CD4-positive, alpha-beta T cell (primary cell): ENCODE measurements around the gene REXO1. TPM values are rescaled to one million over a fixed set of nuclear protein-coding genes. Genes with fewer than 3 reads are reported as not detected.
A peak's percentile ranks its signal among the peaks of the same experiment; 100 is the strongest.
"Not testable (repeated sequence)": the region's sequence is repeated elsewhere in the genome, so short reads cannot be mapped to it uniquely, and the experiment has no call there.

Experiments used
- ATAC-seq: fragments of 200-7000 bp; cut with Tn5 transposase; one replicate; pipeline ENCODE4 v1.10.0; 2022; ENCODE audit warnings: mild to moderate bottlenecking; ENCODE audit not compliant: poor library complexity
- CTCF ChIA-PET: fragments of 350-600 bp; sonication (Branson Sonifier 250); formaldehyde crosslinking; loops from one replicate; lab custom pipeline; 2021; ENCODE audit warnings: antibody characterized with exemption, inconsistent platforms; lab: Charles Lee
- POLR2A ChIA-PET: fragments of 350-600 bp; sonication (Branson Sonifier 250); formaldehyde crosslinking; loops from one replicate; lab custom pipeline; 2021; ENCODE audit warnings: antibody characterized with exemption, inconsistent platforms; lab: Charles Lee
- DNase-seq, 14 experiments: peaks; one replicate each; pipeline ENCODE4 v3.0.0-alpha.2; 2013 to 2020; ENCODE audit warnings: mixed read lengths in 2 of 14
- H3K27ac ChIP-seq, 2 donors: one replicate each; pipeline versions ENCODE4 v1.5.1 to v1.7.0; 2013; ENCODE audit warnings: low read length in 2 of 2, low read depth in 1 of 2, mild to moderate bottlenecking in 1 of 2
- H3K27me3 ChIP-seq, 2 experiments: 1 replicate in 1 of 2; 2 replicates in 1 of 2; pipeline versions ENCODE4 v1.6.1 to v1.7.0; 2013; ENCODE audit warnings: low read length in 2 of 2, control low read depth in 1 of 2, mild to moderate bottlenecking in 1 of 2, moderate library complexity in 1 of 2; ENCODE audit not compliant: insufficient read depth in 2 of 2, control insufficient read depth in 1 of 2
- H3K36me3 ChIP-seq: one replicate; pipeline ENCODE4 v1.6.1; 2013; ENCODE audit warnings: low read length, control low read depth; ENCODE audit not compliant: insufficient read depth
- H3K4me1 ChIP-seq: one replicate; pipeline ENCODE4 v1.6.1; 2013; ENCODE audit warnings: low read length, control low read depth; ENCODE audit not compliant: insufficient read depth
- H3K4me3 ChIP-seq: one replicate; pipeline ENCODE4 v1.5.1; 2013; ENCODE audit warnings: mild to moderate bottlenecking, low read length, moderate library complexity
- H3K9me3 ChIP-seq, 2 experiments: 1 replicate in 1 of 2; 2 replicates in 1 of 2; pipeline versions ENCODE4 v1.6.1 to v1.7.0; 2013; ENCODE audit warnings: low read length in 2 of 2, mild to moderate bottlenecking in 2 of 2, control low read depth in 1 of 2, moderate library complexity in 1 of 2; ENCODE audit not compliant: control insufficient read depth in 1 of 2, insufficient read depth in 1 of 2
- H3K27ac Mint-ChIP-seq: one replicate; pipeline ENCODE4 v1.8.0; 2020; ENCODE audit warnings: mixed read lengths
- H3K27me3 Mint-ChIP-seq: one replicate; pipeline ENCODE4 v1.8.0; 2021; ENCODE audit warnings: mixed read lengths
- H3K36me3 Mint-ChIP-seq: one replicate; pipeline ENCODE4 v1.8.0; 2021; ENCODE audit warnings: low read depth, mixed read lengths
- H3K4me1 Mint-ChIP-seq: one replicate; pipeline ENCODE4 v1.8.0; 2021; ENCODE audit warnings: low read depth, mixed read lengths
- H3K4me3 Mint-ChIP-seq: one replicate; pipeline ENCODE4 v1.8.0; 2020; ENCODE audit warnings: mild to moderate bottlenecking, mixed read lengths
- H3K9me3 Mint-ChIP-seq: one replicate; pipeline ENCODE4 v1.8.0; 2020; ENCODE audit warnings: mixed read lengths
- CTCF ChIP-seq: fragments of 200-600 bp; IDR thresholded peaks from one replicate; pipeline ENCODE4 v1.8.0; 2022; ENCODE audit warnings: antibody characterized with exemption, mild to moderate bottlenecking
- intact Hi-C, 2 experiments: fragments of 100-400 bp; cut with DNase I in 1 of 2; cut with micrococcal nuclease in 1 of 2; formaldehyde crosslinking; loops; one replicate each; pipeline versions ENCODE4 v1.15.1 to v1.9.0; 2023 to 2025; cut with DNase I, micrococcal nuclease
- total RNA-seq, 174 experiments: library from RNA in 2 of 174; stranded (reverse) in 2 of 174; gene quantifications; one replicate each; pipeline ENCODE4 v1.2.3 and lab custom pipeline; 2021 to 2026

REXO1 gene
- total RNA-seq, 2 experiments from 2014 or later, result 106 to 114 TPM

GRCh38 chr19:1875646-1876495, 27.6 kb upstream of the REXO1 start:
- ATAC-seq (peak; percentile 83), DNase-seq (peak; percentile 74 to 95 (median 83))
- no peak for TF ChIP-seq CTCF
- peaks cover 20% of the 10 kb centered on the region for H3K4me1 Mint-ChIP-seq
- H3K9me3 Mint-ChIP-seq, result no peaks in the 10 kb centered on the region
- H3K36me3 ChIP-seq, result peaks cover 34% of the 10 kb centered on the region
- no peaks in the 10 kb centered on the region for H3K9me3 ChIP-seq
- H3K27me3 Mint-ChIP-seq, result no peaks in the 10 kb centered on the region
- peak overlapping the region; percentile 91 for H3K27ac Mint-ChIP-seq
- peaks cover 47% of the 10 kb centered on the region for H3K4me1 ChIP-seq
- H3K36me3 Mint-ChIP-seq, result peaks cover 31% of the 10 kb centered on the region
- H3K4me3 ChIP-seq, result peak overlapping the region; percentile 98
- ChIA-PET POLR2A (interaction anchor here (0.7 to 3.4 kb wide), 18 partner anchors 8 to 209 kb away, joined by 3 to 41 read pairs (median 6); partner anchors contain the start of gene ABHD17A), CTCF (interaction anchor here (1.5 to 2.7 kb wide), 4 partner anchors 11 to 27 kb away, joined by 3 to 23 read pairs (median 4); no protein-coding TSS in a partner anchor)
- no peaks in the 10 kb centered on the region for H3K27me3 ChIP-seq
- intact Hi-C loops, result loop anchor here (1.0 to 2.0 kb wide), 3 partner anchors 9 to 29 kb away; partner anchors contain the start of genes ABHD17A (in 1 of the 2), ADAT3 (in 1 of the 2) and SCAMP4 (in 1 of the 2)
- H3K4me3 Mint-ChIP-seq, result peak overlapping the region; percentile 91
- peak overlapping the region; percentile 90 to 93 for H3K27ac ChIP-seq

GRCh38 chr19:1875265-1875645, 27.0 kb upstream of the REXO1 start:
- peaks cover 20% of the 10 kb centered on the region for H3K4me1 Mint-ChIP-seq
- H3K27me3 ChIP-seq, H3K27me3 Mint-ChIP-seq, ATAC-seq, H3K9me3 ChIP-seq, H3K9me3 Mint-ChIP-seq: not testable (repeated sequence)
- intact Hi-C loops, result loop anchor here (1.0 to 2.0 kb wide), 2 partner anchors 11 to 30 kb away; partner anchors contain the start of genes ADAT3 (in 1 of the 2) and SCAMP4 (in 1 of the 2)
- Histone ChIP-seq H3K36me3 (peaks cover 33% of the 10 kb centered on the region), H3K27ac (peak overlapping the region; percentile 90 to 93), H3K4me1 (peaks cover 41% of the 10 kb centered on the region), H3K4me3 (peak overlapping the region; percentile 98)
- POLR2A ChIA-PET, result interaction anchor here (0.6 to 3.4 kb wide), 10 partner anchors 9 to 1102 kb away, joined by 3 to 41 read pairs (median 4); partner anchors contain the start of genes ADAT3, SCAMP4 and TLE6
- peaks cover 31% of the 10 kb centered on the region for H3K36me3 Mint-ChIP-seq
- H3K4me3 Mint-ChIP-seq, result peak overlapping the region; percentile 91
- peak in 2 of 14 experiments; percentile 6 to 31 for DNase-seq
- CTCF ChIA-PET, result interaction anchor here (1.0 to 2.7 kb wide), 3 partner anchors 11 to 55 kb away, joined by 3 to 23 read pairs (median 3); no protein-coding TSS in a partner anchor
- H3K27ac Mint-ChIP-seq, result peak overlapping the region; percentile 91

GRCh38 chr19:1874554-1875185, 26.4 kb upstream of the REXO1 start:
- DNase-seq (peak in 5 of 14 experiments; percentile 26 to 76 (median 68)), ATAC-seq (peak; percentile 58)
- peak overlapping the region; percentile 98 for H3K4me3 ChIP-seq
- CTCF ChIA-PET, result interaction anchor here (0.8 to 2.7 kb wide), 4 partner anchors 10 to 56 kb away, joined by 3 to 23 read pairs (median 3); partner anchors contain the start of genes ADAT3 and SCAMP4
- Mint-ChIP-seq H3K4me3 (peak overlapping the region; percentile 91), H3K4me1 (peaks cover 20% of the 10 kb centered on the region), H3K27ac (peak overlapping the region; percentile 91), H3K27me3 (no peaks in the 10 kb centered on the region), H3K36me3 (peaks cover 32% of the 10 kb centered on the region), H3K9me3 (no peaks in the 10 kb centered on the region)
- H3K9me3 ChIP-seq, result no peaks in the 10 kb centered on the region
- no peak for TF ChIP-seq CTCF
- POLR2A ChIA-PET, result interaction anchor here (0.6 to 3.4 kb wide), 10 partner anchors 9 to 1103 kb away, joined by 3 to 41 read pairs (median 4); partner anchors contain the start of genes ADAT3, SCAMP4 and TLE6
- H3K4me1 ChIP-seq, result peaks cover 38% of the 10 kb centered on the region
- peak overlapping the region; percentile 2 to 93 for H3K27ac ChIP-seq
- peaks cover 28% of the 10 kb centered on the region for H3K36me3 ChIP-seq
- H3K27me3 ChIP-seq, result no peaks in the 10 kb centered on the region
- intact Hi-C loops, result loop anchor here (1.0 to 2.0 kb wide), 3 partner anchors 8 to 30 kb away; partner anchors contain the start of genes ADAT3 (in 1 of the 2) and SCAMP4 (in 1 of the 2)
